Fibroblast of villous mesenchyme (primary cell): ENCODE measurements around the gene KLHL34. TPM values are rescaled to one million over a fixed set of nuclear protein-coding genes. Genes with fewer than 3 reads are reported as not detected.

Experiments used
- DNase-seq: peaks from one replicate; pipeline ENCODE4 v3.0.0-alpha.2; 2010; ENCODE audit warnings: low read depth
- H3K4me3 ChIP-seq: 2 replicates; pipeline ENCODE4 v1.5.1; 2011; ENCODE audit warnings: low read depth, mild to moderate bottlenecking, low read length
- total RNA-seq: library from RNA; depleted of rRNA; stranded (reverse); fragments of >200 nt; gene quantifications from 2 replicates; pipeline ENCODE4 v1.2.3, GENCODE V29; 2012
- TF ChIP-seq, protein P1 (sequence below): IDR thresholded peaks from 2 replicates; pipeline ENCODE4 v1.5.1; 2012; ENCODE audit warnings: low read depth, mild to moderate bottlenecking, low read length; ENCODE audit not compliant: insufficient read depth

KLHL34 gene
- total RNA-seq, 1 donor, result not detected

DNA sequence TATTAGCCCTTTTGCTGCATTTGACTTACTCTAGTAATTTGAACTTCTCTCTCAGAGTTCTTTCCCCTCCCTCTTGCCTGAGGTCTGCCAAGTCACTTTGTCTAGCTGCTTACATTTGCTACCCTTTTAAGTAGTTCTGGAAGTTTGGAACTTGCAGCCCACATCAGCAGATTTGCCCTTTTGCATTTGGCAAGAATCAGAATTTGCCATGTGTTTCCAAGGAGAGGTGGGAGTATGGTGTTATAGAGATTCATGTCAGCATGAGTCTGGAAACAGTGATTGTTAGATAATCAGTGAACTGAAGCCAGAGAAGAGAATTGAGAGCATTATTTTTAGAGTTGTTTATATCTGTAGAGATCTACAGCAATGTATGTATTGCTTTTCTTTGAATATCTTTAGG is 52.1 kb downstream of the KLHL34 start:
- TF ChIP-seq, protein P1, sequence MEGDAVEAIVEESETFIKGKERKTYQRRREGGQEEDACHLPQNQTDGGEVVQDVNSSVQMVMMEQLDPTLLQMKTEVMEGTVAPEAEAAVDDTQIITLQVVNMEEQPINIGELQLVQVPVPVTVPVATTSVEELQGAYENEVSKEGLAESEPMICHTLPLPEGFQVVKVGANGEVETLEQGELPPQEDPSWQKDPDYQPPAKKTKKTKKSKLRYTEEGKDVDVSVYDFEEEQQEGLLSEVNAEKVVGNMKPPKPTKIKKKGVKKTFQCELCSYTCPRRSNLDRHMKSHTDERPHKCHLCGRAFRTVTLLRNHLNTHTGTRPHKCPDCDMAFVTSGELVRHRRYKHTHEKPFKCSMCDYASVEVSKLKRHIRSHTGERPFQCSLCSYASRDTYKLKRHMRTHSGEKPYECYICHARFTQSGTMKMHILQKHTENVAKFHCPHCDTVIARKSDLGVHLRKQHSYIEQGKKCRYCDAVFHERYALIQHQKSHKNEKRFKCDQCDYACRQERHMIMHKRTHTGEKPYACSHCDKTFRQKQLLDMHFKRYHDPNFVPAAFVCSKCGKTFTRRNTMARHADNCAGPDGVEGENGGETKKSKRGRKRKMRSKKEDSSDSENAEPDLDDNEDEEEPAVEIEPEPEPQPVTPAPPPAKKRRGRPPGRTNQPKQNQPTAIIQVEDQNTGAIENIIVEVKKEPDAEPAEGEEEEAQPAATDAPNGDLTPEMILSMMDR, result no peak
- DNase-seq, result no peak
- H3K4me3 ChIP-seq, result no peak overlapping the region

Other genes starting within 250 kb of the KLHL34 start
- gene SMPX, start 99.8 kb upstream of the KLHL34 start, total RNA-seq, result not detected in 2 replicates
- 9.7 and 11.2 TPM in 2 replicates for gene MBTPS2, start 181.3 kb upstream of the KLHL34 start, total RNA-seq
- 1.6 and 1.7 TPM in 2 replicates for gene YY2, start 197.7 kb upstream of the KLHL34 start, total RNA-seq